Esophagus muscularis mucosa (tissue), 4 donors: ENCODE measurements around the gene ATL3. TPM values are rescaled to one million over a fixed set of nuclear protein-coding genes. Genes with fewer than 3 reads are reported as not detected.
A peak's percentile ranks its signal among the peaks of the same experiment; 100 is the strongest.

Source experiments
- DNase-seq: peaks from one replicate; pipeline ENCODE4 v3.0.0-alpha.2; 2017; ENCODE audit errors: extremely low spot score
- H3K27ac ChIP-seq, 4 donors: fragments of 200-600 bp; sonication (generic); replicated peaks in 1 of 4; 1 replicate in 3 of 4; 2 replicates in 1 of 4; pipeline ENCODE4 v1.5.1; 2016 to 2019; ENCODE audit warnings: mild to moderate bottlenecking in 1 of 4
- H3K27me3 ChIP-seq, 4 donors: fragments of 200-600 bp; sonication (generic); one replicate each; pipeline versions ENCODE4 v1.5.1 to v1.6.0; 2016 to 2019
- H3K36me3 ChIP-seq, 4 donors: fragments of 200-600 bp; sonication (generic); one replicate each; pipeline ENCODE4 v1.5.1; 2016 to 2019
- H3K4me1 ChIP-seq, 4 donors: fragments of 200-600 bp; sonication (generic); one replicate each; pipeline ENCODE4 v1.5.1; 2016 to 2019
- H3K4me3 ChIP-seq, 4 donors: fragments of 200-600 bp; sonication (generic); 1 replicate in 2 of 4; 2 replicates in 2 of 4; pipeline ENCODE4 v1.5.1; 2016 to 2019; ENCODE audit warnings: mild to moderate bottlenecking in 4 of 4, moderate library complexity in 1 of 4
- H3K9me3 ChIP-seq, 4 donors: fragments of 200-600 bp; sonication (generic); 1 replicate in 3 of 4; 2 replicates in 1 of 4; pipeline ENCODE4 v1.5.1; 2016 to 2019
- EP300 ChIP-seq: sonication (generic); formaldehyde crosslinking; IDR thresholded peaks from one replicate; pipeline ENCODE4 v1.6.1; 2017; ENCODE audit warnings: antibody characterized with exemption
- POLR2A ChIP-seq: fragments of 450-650 bp; IDR thresholded peaks from one replicate; pipeline ENCODE4 v1.6.1; 2017; ENCODE audit warnings: antibody characterized with exemption, moderate library complexity, mild to moderate bottlenecking, low read depth
- POLR2AphosphoS5 ChIP-seq, 2 donors: sonication (generic); formaldehyde crosslinking; IDR thresholded peaks; one replicate each; pipeline ENCODE4 v1.6.1; 2017; ENCODE audit warnings: antibody characterized with exemption in 2 of 2
- WGBS: methylation state at CpG from one replicate; pipeline ENCODE4 v1.1.5; 2018; 5-methylcytosine and 5-hydroxymethylcytosine counted together
- intact Hi-C: fragments of 100-400 bp; cut with DNase I; formaldehyde crosslinking; loops from one replicate; pipeline ENCODE4 v1.15.1; 2023
- total RNA-seq, 4 donors: library from RNA; depleted of rRNA; stranded (reverse); fragments of >200 nt; gene quantifications; one replicate each; pipeline versions ENCODE4 v1.1.0 to v1.2.1, GENCODE V29; 2016
- TF ChIP-seq, protein P1 (sequence below), 3 experiments: fragments of 200-600 bp in 2 of 3; fragments of 450-650 bp in 1 of 3; sonication (generic) in 2 of 3; IDR thresholded peaks; one replicate each; pipeline ENCODE4 v1.5.1; 2017 to 2019; ENCODE audit warnings: antibody characterized with exemption in 3 of 3, mild to moderate bottlenecking in 2 of 3, moderate library complexity in 1 of 3

The ATL3 gene
- total RNA-seq, 4 donors from 2014 or later, result 138 to 202 (median 144) TPM

DNA sequence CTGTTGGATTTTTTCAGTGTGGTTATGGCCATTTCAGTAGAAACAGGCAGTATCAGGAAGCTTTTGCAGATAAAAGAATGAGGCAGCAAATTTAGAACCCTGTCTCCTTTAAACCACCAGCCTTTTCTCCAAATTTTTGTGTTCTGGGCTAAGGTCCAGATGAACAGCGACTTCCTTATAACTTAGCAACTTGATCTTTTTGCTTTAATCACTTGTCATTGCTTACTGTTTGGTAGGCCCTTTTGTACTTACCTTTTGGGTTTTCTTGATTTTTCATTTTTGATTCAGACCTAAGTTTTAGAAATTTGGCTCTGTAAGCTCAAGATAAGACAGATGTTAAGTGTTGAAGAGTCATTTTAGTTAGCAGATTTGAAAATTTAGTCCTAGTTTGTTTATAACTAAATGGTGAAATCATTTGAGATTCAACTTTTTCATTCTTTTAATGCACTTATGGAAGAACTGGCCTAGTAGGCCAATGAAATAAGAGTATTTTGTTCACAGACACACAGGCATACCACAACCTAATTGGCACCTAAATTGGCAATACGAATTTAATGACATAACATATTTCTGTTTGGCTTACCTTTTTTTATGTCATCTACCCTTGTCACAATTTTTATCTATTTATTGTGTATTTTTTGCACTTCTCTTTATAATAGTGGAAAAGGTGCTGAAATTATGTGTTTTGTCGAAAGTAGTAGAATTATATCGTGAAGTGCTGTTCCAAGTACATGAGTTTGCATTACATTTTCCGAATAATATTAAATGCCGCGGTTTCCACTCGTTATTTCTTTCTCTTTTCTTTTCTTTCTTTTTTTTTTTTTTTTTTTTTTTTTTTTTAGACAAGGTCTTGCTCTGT is 12.2 kb upstream of the ATL3 start:
- H3K9me3 ChIP-seq, result no peaks in the 10 kb centered on the region
- no peaks in the 10 kb centered on the region for H3K27me3 ChIP-seq
- intact Hi-C loops, result no loop called here
- H3K4me3 ChIP-seq, result peak overlapping the region; percentile 74 to 93 (median 90)
- no peak for TF ChIP-seq POLR2AphosphoS5 (IDR thresholded peaks at IDR 0.05)
- no peak for TF ChIP-seq EP300
- TF ChIP-seq POLR2A, result no peak
- TF ChIP-seq, protein P1, sequence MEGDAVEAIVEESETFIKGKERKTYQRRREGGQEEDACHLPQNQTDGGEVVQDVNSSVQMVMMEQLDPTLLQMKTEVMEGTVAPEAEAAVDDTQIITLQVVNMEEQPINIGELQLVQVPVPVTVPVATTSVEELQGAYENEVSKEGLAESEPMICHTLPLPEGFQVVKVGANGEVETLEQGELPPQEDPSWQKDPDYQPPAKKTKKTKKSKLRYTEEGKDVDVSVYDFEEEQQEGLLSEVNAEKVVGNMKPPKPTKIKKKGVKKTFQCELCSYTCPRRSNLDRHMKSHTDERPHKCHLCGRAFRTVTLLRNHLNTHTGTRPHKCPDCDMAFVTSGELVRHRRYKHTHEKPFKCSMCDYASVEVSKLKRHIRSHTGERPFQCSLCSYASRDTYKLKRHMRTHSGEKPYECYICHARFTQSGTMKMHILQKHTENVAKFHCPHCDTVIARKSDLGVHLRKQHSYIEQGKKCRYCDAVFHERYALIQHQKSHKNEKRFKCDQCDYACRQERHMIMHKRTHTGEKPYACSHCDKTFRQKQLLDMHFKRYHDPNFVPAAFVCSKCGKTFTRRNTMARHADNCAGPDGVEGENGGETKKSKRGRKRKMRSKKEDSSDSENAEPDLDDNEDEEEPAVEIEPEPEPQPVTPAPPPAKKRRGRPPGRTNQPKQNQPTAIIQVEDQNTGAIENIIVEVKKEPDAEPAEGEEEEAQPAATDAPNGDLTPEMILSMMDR (IDR thresholded peaks at IDR 0.05), result no peak
- H3K27ac ChIP-seq, result peak overlapping the region; percentile 95 to 97 (median 96)
- no peaks in the 10 kb centered on the region for H3K36me3 ChIP-seq
- peaks cover 30 to 64% (median 61%) of the 10 kb centered on the region in 4 donors for H3K4me1 ChIP-seq
- 81% methylated on average over 8 of the region's 8 CpGs for WGBS
- no peak for DNase-seq

DNA sequence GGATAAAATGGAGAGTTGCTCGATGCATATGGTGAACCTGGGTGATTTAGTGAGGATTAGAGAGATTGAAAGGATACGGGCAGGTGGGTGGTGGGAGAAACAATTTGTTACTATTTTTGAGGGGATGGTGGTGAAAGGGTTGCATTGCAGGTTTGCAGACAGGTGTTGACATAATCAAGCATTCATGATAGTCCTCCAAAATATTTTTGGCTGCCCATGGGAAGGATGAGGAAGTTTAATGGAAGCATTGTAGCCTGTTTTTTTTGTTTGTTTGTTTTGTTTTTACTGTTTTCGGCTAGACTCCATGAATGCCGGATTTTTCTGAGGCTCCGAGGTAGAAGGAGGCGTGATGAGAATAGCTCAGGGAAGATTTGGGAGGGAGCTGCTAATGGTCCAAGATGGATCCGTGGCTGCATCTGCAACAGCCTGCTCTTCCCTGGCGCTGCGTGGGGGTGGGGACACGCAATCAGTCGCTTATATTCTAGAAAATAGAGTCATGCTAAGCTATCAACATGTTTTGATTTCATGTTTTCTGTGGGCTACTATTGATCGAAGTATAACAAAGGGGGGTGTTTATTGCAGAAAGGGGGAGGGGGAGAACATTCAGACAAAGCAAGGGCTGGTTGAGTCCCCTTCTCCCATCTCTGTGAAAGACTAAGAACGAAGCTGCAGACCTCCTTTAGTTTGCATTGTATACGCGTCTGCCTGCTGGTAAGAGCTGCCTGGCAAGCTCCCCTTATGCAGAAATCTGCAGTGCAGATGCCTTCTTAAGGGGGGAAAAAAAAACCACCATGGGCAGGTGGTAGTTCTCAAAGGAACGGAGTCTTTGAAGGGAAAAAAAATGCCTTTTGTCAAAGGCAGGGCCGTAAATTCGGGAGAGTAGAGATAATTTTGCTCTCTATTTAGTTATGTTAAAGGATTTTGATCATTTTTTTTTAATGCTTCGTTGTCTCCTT is 11.2 kb upstream of the ATL3 start:
- TF ChIP-seq, protein P1 (IDR thresholded peaks at IDR 0.05), result peak in 1 of 3 experiments; percentile 27
- no peak for TF ChIP-seq POLR2A
- Histone ChIP-seq H3K4me1 (peaks cover 26 to 57% (median 53%) of the 10 kb centered on the region in 4 donors), H3K27ac (peak overlapping the region; percentile 95 to 97 (median 96)), H3K9me3 (no peaks in the 10 kb centered on the region), H3K27me3 (no peaks in the 10 kb centered on the region), H3K36me3 (no peaks in the 10 kb centered on the region), H3K4me3 (peak overlapping the region; percentile 74 to 93 (median 90))
- no peak for DNase-seq
- WGBS, result 3% methylated on average over 19 of the region's 19 CpGs
- intact Hi-C loops, result no loop called here

DNA sequence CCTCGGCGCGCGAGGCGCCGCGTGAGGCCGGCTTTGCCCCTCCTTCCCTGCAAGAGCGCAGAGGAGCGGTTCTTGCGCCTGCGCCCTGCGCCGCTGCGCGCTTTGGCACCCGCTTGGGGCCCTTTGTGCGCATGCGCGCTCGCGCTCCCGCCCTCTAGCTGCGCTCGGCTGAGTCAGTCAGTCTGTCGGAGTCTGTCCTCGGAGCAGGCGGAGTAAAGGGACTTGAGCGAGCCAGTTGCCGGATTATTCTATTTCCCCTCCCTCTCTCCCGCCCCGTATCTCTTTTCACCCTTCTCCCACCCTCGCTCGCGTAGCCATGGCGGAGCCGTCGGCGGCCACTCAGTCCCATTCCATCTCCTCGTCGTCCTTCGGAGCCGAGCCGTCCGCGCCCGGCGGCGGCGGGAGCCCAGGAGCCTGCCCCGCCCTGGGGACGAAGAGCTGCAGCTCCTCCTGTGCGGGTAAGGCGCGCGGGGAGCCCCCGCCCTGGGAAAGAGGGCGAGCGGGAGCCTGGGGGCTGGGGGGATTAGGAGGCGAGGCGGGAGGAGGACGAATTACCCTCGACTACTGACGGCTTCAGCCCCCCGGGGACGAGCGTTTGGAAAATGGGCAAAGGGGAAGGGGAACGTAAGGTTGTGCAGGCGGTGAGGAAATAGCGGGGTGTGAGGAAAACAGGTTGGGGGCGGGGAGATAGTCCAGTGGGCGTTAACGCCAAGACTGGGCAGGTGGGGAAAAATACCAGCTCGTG is 10.3 kb upstream of the ATL3 start, which contains the start of gene RTN3:
Gene RTN3, plus strand, starts transcription at position 180 of the 745 bp plus-strand sequence. Its CDS starts 137 bp downstream, at position 317.
- intact Hi-C loops, result no loop called here

More for the DNA sequence above, 10.3 kb upstream of the ATL3 start, which contains the start of gene RTN3:
- peak within 1 kb of the TSS; percentile 74 to 93 (median 90) for H3K4me3 ChIP-seq
- TF ChIP-seq POLR2AphosphoS5 (IDR thresholded peaks at IDR 0.05), result peak; percentile 98 to 99
- TF ChIP-seq EP300, result no peak
- TF ChIP-seq POLR2A, result peak; percentile 86
- TF ChIP-seq, protein P1 (IDR thresholded peaks at IDR 0.05), result peak in 2 of 3 experiments; percentile 56 to 64
- peak within 1 kb of the TSS; percentile 95 to 97 (median 96) for H3K27ac ChIP-seq
- H3K27me3 ChIP-seq, result no peaks in the 10 kb centered on the region
- H3K4me1 ChIP-seq, result peaks cover 21 to 48% (median 45%) of the 10 kb centered on the region in 4 donors
- peak; percentile 98 for DNase-seq
- under 1% methylated on average over 35 of the region's 74 CpGs for WGBS
- no peaks in the 10 kb centered on the region for H3K9me3 ChIP-seq
- no peaks in the 10 kb centered on the region for H3K36me3 ChIP-seq
